SHP77 (cell line): ENCODE data around the gene EXOSC10.
"Not testable (repeated sequence)": the region's sequence is repeated elsewhere in the genome, so short reads cannot be mapped to it uniquely, and the experiment has no call there.

ENCODE experiments used
- DNase-seq, 2 experiments: peaks; one replicate each; lab custom pipeline; 2025; lab: John Stamatoyannopoulos, UW

Gene EXOSC10

GRCh38 chr1:11109047-11109760 is 9.5 kb upstream of the EXOSC10 start:
- DNase-seq = no peak

GRCh38 chr1:11107599-11107998 is 7.9 kb upstream of the EXOSC10 start:
- DNase-seq = no peak

- DNase-seq = no peak
Observed at GRCh38 chr1:11105586-11105985, 5.9 kb upstream of the EXOSC10 start.

GRCh38 chr1:11101347-11101746 is 1.7 kb upstream of the EXOSC10 start:
- no peak for DNase-seq

GRCh38 chr1:11100806-11101205 is 1.1 kb upstream of the EXOSC10 start:
- DNase-seq = not testable (repeated sequence)

GRCh38 chr1:11100149-11100493 is 452 bp upstream of the EXOSC10 start:
- DNase-seq = peak in 1 of 2 experiments; percentile 8

- no peak for DNase-seq
Observed at GRCh38 chr1:11098931-11099309, 749 bp downstream of the EXOSC10 start.

- DNase-seq = not testable (repeated sequence)
Observed at GRCh38 chr1:11083784-11084183, 15.9 kb downstream of the EXOSC10 start.

GRCh38 chr1:11080931-11081330 is 18.7 kb downstream of the EXOSC10 start:
- DNase-seq = no peak

- DNase-seq = no peak
Observed at GRCh38 chr1:11078631-11079030, 21.0 kb downstream of the EXOSC10 start.

- not testable (repeated sequence) for DNase-seq
Observed at GRCh38 chr1:11073398-11073797, 26.3 kb downstream of the EXOSC10 start.

- DNase-seq = peak; percentile 78 to 89
Observed at GRCh38 chr1:11072216-11072917, 27.3 kb downstream of the EXOSC10 start.

GRCh38 chr1:11071463-11072215 is 28.0 kb downstream of the EXOSC10 start:
- peak in 1 of 2 experiments; percentile 52 for DNase-seq

GRCh38 chr1:11070876-11071275 is 28.8 kb downstream of the EXOSC10 start:
- DNase-seq = no peak

- no peak for DNase-seq
Observed at GRCh38 chr1:11068600-11069473, 30.8 kb downstream of the EXOSC10 start.

- no peak for DNase-seq
Observed at GRCh38 chr1:11067716-11068599, 31.7 kb downstream of the EXOSC10 start.

GRCh38 chr1:11065796-11066195 is 33.9 kb downstream of the EXOSC10 start:
- no peak for DNase-seq

- DNase-seq = no peak
Observed at GRCh38 chr1:11064942-11065341, 34.7 kb downstream of the EXOSC10 start.

GRCh38 chr1:11063937-11064537 is 35.6 kb downstream of the EXOSC10 start:
- DNase-seq = peak; percentile 34 to 36

- no peak for DNase-seq
Observed at GRCh38 chr1:11062965-11063401, 36.7 kb downstream of the EXOSC10 start.
